A549 (cell line): ENCODE measurements around the gene MYO6. TPM values are rescaled to one million over a fixed set of nuclear protein-coding genes. Genes with fewer than 3 reads are reported as not detected.

Experiments
- ATAC-seq, 2 experiments: fragments of 200-7000 bp in 1 of 2; fragments of >200 bp in 1 of 2; cut with Nextera tagmentation in 1 of 2; cut with Tn5 transposase in 1 of 2; 3 replicates each; pipeline versions ENCODE4 v1.8.0 to v1.9.1; 2018 to 2020; ENCODE audit warnings: mild to moderate bottlenecking in 1 of 2, moderate library complexity in 1 of 2
- CTCF ChIA-PET: fragments of 300-600 bp; sonication (Branson Sonifier 250); formaldehyde crosslinking; extraction: SDS; loops from one replicate; lab custom pipeline; 2021; ENCODE audit warnings: antibody characterized with exemption, inconsistent platforms; lab: Yijun Ruan, JAX
- POLR2A ChIA-PET: fragments of 350-600 bp; formaldehyde crosslinking; extraction: SDS; loops from one replicate; lab custom pipeline; 2021; ENCODE audit warnings: antibody characterized with exemption, inconsistent platforms; lab: Yijun Ruan, JAX
- DNase-seq, 2 experiments: peaks; one replicate each; pipeline versions ENCODE4 v3.0.0 to v3.0.0-alpha.2; 2011 to 2016; ENCODE audit warnings: low read depth in 1 of 2, low spot score in 1 of 2
- FAIRE-seq: peaks from 2 replicates; lab custom pipeline; 2011; peaks lifted over from hg19 to GRCh38; lab: Jason Lieb, UNC
- H3K27ac ChIP-seq, 2 experiments: fragments of >200 bp; sonication (Bioruptor Twin); formaldehyde crosslinking; 3 replicates each; pipeline ENCODE4 v1.5.1; 2016 to 2017
- H3K4me1 ChIP-seq: fragments of >200 bp; sonication (Bioruptor Twin); formaldehyde crosslinking; 3 replicates; pipeline ENCODE4 v1.6.1; 2016
- H3K4me2 ChIP-seq: fragments of >200 bp; sonication (Bioruptor Twin); formaldehyde crosslinking; 3 replicates; pipeline ENCODE4 v1.6.1; 2016
- H3K4me3 ChIP-seq: fragments of >200 bp; sonication (Bioruptor Twin); formaldehyde crosslinking; 3 replicates; pipeline ENCODE4 v1.5.1; 2016
- H3K9me3 ChIP-seq: fragments of >200 bp; sonication (Bioruptor Twin); formaldehyde crosslinking; 3 replicates; pipeline ENCODE4 v1.6.1; 2016
- ATOH8 ChIP-seq: fragments of 250-450 bp; sonication (Bioruptor Pico); IDR thresholded peaks from 2 replicates; pipeline ENCODE4 v1.5.0; 2020; ENCODE audit warnings: low read depth, mild to moderate bottlenecking, moderate library complexity
- BCL3 ChIP-seq: fragments of >200 bp; sonication (Bioruptor Twin); formaldehyde crosslinking; IDR thresholded peaks from 3 replicates; pipeline ENCODE4 v1.6.1; 2016
- CHD4 ChIP-seq: fragments of 200-600 bp; sonication (generic); IDR thresholded peaks from 2 replicates; pipeline ENCODE4 v1.6.1; 2016; ENCODE audit warnings: antibody characterized with exemption, mild to moderate bottlenecking, borderline replicate concordance
- CTCF ChIP-seq: fragments of >200 bp; sonication (Bioruptor Twin); formaldehyde crosslinking; IDR thresholded peaks from 3 replicates; pipeline ENCODE4 v1.5.1; 2016
- EHMT2 ChIP-seq: fragments of 200-600 bp; sonication (generic); IDR thresholded peaks from 2 replicates; pipeline ENCODE4 v1.6.1; 2016; ENCODE audit warnings: antibody characterized with exemption, low read depth, mild to moderate bottlenecking, moderate library complexity
- ELK1 ChIP-seq: fragments of 150-350 bp; IDR thresholded peaks from 2 replicates; pipeline ENCODE4 v1.6.1; 2014; ENCODE audit warnings: low read depth, mild to moderate bottlenecking, low read length
- EP300 ChIP-seq, 2 experiments: fragments of >200 bp; sonication (Bioruptor Twin); formaldehyde crosslinking; IDR thresholded peaks; 2 replicates in 1 of 2; 3 replicates in 1 of 2; pipeline ENCODE4 v1.6.1; 2016 to 2017
- FOSB ChIP-seq: fragments of 250-450 bp; sonication (Bioruptor Pico); IDR thresholded peaks from 2 replicates; pipeline ENCODE4 v1.5.0; 2020; ENCODE audit warnings: mild to moderate bottlenecking, moderate library complexity
- HDAC2 ChIP-seq: fragments of 200-600 bp; sonication (generic); IDR thresholded peaks from 2 replicates; pipeline ENCODE4 v1.6.1; 2016
- HMGXB4 ChIP-seq: fragments of 250-450 bp; sonication (Bioruptor Pico); IDR thresholded peaks from 2 replicates; pipeline ENCODE4 v1.5.0; 2021; ENCODE audit warnings: mild to moderate bottlenecking, moderate library complexity, borderline replicate concordance
- JUNB ChIP-seq: fragments of >200 bp; sonication (Bioruptor Twin); formaldehyde crosslinking; IDR thresholded peaks from 2 replicates; pipeline ENCODE4 v1.6.1; 2016
- KDM1A ChIP-seq: fragments of 200-600 bp; sonication (generic); IDR thresholded peaks from 2 replicates; pipeline ENCODE4 v1.6.1; 2016; ENCODE audit warnings: low read depth, mild to moderate bottlenecking
- KDM5A ChIP-seq: fragments of 200-600 bp; sonication (generic); IDR thresholded peaks from 2 replicates; pipeline ENCODE4 v1.6.1; 2016; ENCODE audit warnings: antibody characterized with exemption, mild to moderate bottlenecking
- MYC ChIP-seq: IDR thresholded peaks from 2 replicates; pipeline ENCODE4 v1.6.1; 2012; ENCODE audit warnings: mild to moderate bottlenecking, inconsistent platforms, low read length, improper control_type of control experiment, borderline replicate concordance
- NPAS2 ChIP-seq: fragments of 250-450 bp; sonication (Bioruptor Pico); IDR thresholded peaks from 2 replicates; pipeline ENCODE4 v1.8.0; 2022; ENCODE audit warnings: mild to moderate bottlenecking, moderate library complexity, borderline replicate concordance
- POLR2A ChIP-seq: IDR thresholded peaks from 2 replicates; pipeline ENCODE4 v1.6.1; 2012; ENCODE audit warnings: mild to moderate bottlenecking, low read length
- RCOR1 ChIP-seq: fragments of 150-350 bp; IDR thresholded peaks from 2 replicates; pipeline ENCODE4 v1.6.1; 2014; ENCODE audit warnings: antibody characterized with exemption, low read length, low read depth
- RFX5 ChIP-seq: fragments of 450-650 bp; IDR thresholded peaks from 2 replicates; pipeline ENCODE4 v1.7.1; 2014; ENCODE audit warnings: antibody characterized with exemption, mild to moderate bottlenecking, moderate library complexity
- TP53 ChIP-seq: fragments of 250-450 bp; sonication (Bioruptor Pico); IDR thresholded peaks from 2 replicates; pipeline ENCODE4 v1.5.0; 2021; ENCODE audit warnings: mild to moderate bottlenecking, moderate library complexity
- USF2 ChIP-seq: fragments of 450-650 bp; IDR thresholded peaks from 2 replicates; pipeline ENCODE4 v1.6.1; 2014; ENCODE audit warnings: antibody characterized with exemption
- ZNF302 ChIP-seq: fragments of 250-450 bp; sonication (Bioruptor Pico); IDR thresholded peaks from 2 replicates; pipeline ENCODE4 v1.9.0; 2021; ENCODE audit warnings: inconsistent platforms, mild to moderate bottlenecking, moderate library complexity
- ZSCAN20 ChIP-seq: fragments of 250-450 bp; sonication (Bioruptor Pico); IDR thresholded peaks from 2 replicates; pipeline ENCODE4 v1.8.0; 2022; ENCODE audit warnings: mild to moderate bottlenecking, moderate library complexity
- WGBS: methylation state at CpG from one replicate; pipeline ENCODE4 v1.1.6; 2017; ENCODE audit errors: missing lambda C conversion rate; 5-methylcytosine and 5-hydroxymethylcytosine counted together
- polyA plus RNA-seq, 4 experiments: library from polyadenylated mRNA; depleted of rRNA in 3 of 4; stranded (reverse); fragments of >200 nt; fragmentation: RNase III in 1 of 4; extraction: RNeasy Plus Mini Kit Qiagen cat#74134 plus additional on column Dnase treatment in 1 of 4; gene quantifications; 2 replicates in 3 of 4; 3 replicates in 1 of 4; pipeline ENCODE4 v1.2.3, GENCODE V29; 2011 to 2017

Gene MYO6
- polyA plus RNA-seq, 2 of the 4 experiments (the other 2 are of a cell fraction): 10.8 to 17.3 TPM

- 91% methylated on average over 1 of the region's 1 CpG for WGBS
- H3K27ac ChIP-seq: no peak overlapping the region
- ATAC-seq (no peak), DNase-seq (no peak)
- no peaks in the 10 kb centered on the region for H3K4me1 ChIP-seq
- no peak overlapping the region for H3K4me2 ChIP-seq
- TF ChIP-seq USF2 (no peak), CTCF (no peak), HDAC2 (no peak), JUNB (no peak), TP53 (CRISPR knock-in tag) (no peak), EP300 (IDR thresholded peaks at IDR 0.05) (no peak), ZSCAN20 (CRISPR knock-in tag) (no peak), ATOH8 (CRISPR knock-in tag) (no peak), ZNF302 (CRISPR knock-in tag) (no peak), BCL3 (no peak), KDM5A (no peak), FOSB (no peak), NPAS2 (no peak)
- TF ChIP-seq, all 56 proteins: peak for 0
- Histone ChIP-seq H3K4me3 (no peak overlapping the region), H3K9me3 (no peaks in the 10 kb centered on the region)
- POLR2A ChIA-PET: no interaction called here
- CTCF ChIA-PET: no interaction called here
- no peak for FAIRE-seq
Observed at GRCh38 chr6:75827163-75827562, 78.1 kb downstream of the MYO6 start.

- WGBS: 89% methylated on average over 12 of the region's 12 CpGs
- DNase-seq (no peak), ATAC-seq (no peak), FAIRE-seq (no peak)
- ChIA-PET POLR2A (no interaction called here), CTCF (no interaction called here)
- Histone ChIP-seq H3K4me3 (no peak overlapping the region), H3K4me1 (no peaks in the 10 kb centered on the region), H3K9me3 (no peaks in the 10 kb centered on the region), H3K27ac (no peak overlapping the region), H3K4me2 (no peak overlapping the region)
- no peak for TF ChIP-seq TP53 (CRISPR knock-in tag)
- TF ChIP-seq KDM1A: no peak
- no peak for TF ChIP-seq NPAS2
- TF ChIP-seq MYC: no peak
Observed at GRCh38 chr6:75830959-75831885, 82.2 kb downstream of the MYO6 start.

GRCh38 chr6:75834447-75834846 lies 85.4 kb downstream of the MYO6 start:
- CTCF ChIA-PET: no interaction called here
- no peak overlapping the region for H3K4me3 ChIP-seq
- POLR2A ChIA-PET: no interaction called here
- no peak overlapping the region for H3K4me2 ChIP-seq
- TF ChIP-seq RFX5 (no peak), EHMT2 (no peak), RCOR1 (no peak), HMGXB4 (CRISPR knock-in tag) (no peak), CHD4 (no peak), ELK1 (no peak), POLR2A (no peak)
- TF ChIP-seq, all 56 proteins: peak for 0
- no peak for DNase-seq
- no peak for ATAC-seq
- no peaks in the 10 kb centered on the region for H3K4me1 ChIP-seq
- no peak overlapping the region for H3K27ac ChIP-seq
- FAIRE-seq: no peak
- no peaks in the 10 kb centered on the region for H3K9me3 ChIP-seq
